CD4-positive, alpha-beta T cell (primary cell): Measurements from ENCODE around the gene CHCHD4. TPM values are rescaled to one million over a fixed set of nuclear protein-coding genes. Genes with fewer than 3 reads are reported as not detected.

ENCODE experiments used
- ATAC-seq: fragments of 200-7000 bp; cut with Tn5 transposase; one replicate; pipeline ENCODE4 v1.10.0; 2022; ENCODE audit warnings: mild to moderate bottlenecking; ENCODE audit not compliant: poor library complexity
- CTCF ChIA-PET: fragments of 350-600 bp; sonication (Branson Sonifier 250); formaldehyde crosslinking; loops from one replicate; lab custom pipeline; 2021; ENCODE audit warnings: antibody characterized with exemption, inconsistent platforms; lab: Charles Lee
- POLR2A ChIA-PET: fragments of 350-600 bp; sonication (Branson Sonifier 250); formaldehyde crosslinking; loops from one replicate; lab custom pipeline; 2021; ENCODE audit warnings: antibody characterized with exemption, inconsistent platforms; lab: Charles Lee
- DNase-seq, 14 experiments: peaks; one replicate each; pipeline ENCODE4 v3.0.0-alpha.2; 2013 to 2020; ENCODE audit warnings: mixed read lengths in 2 of 14
- H3K27ac ChIP-seq, 2 donors: one replicate each; pipeline versions ENCODE4 v1.5.1 to v1.7.0; 2013; ENCODE audit warnings: low read length in 2 of 2, low read depth in 1 of 2, mild to moderate bottlenecking in 1 of 2
- H3K27me3 ChIP-seq, 2 experiments: 1 replicate in 1 of 2; 2 replicates in 1 of 2; pipeline versions ENCODE4 v1.6.1 to v1.7.0; 2013; ENCODE audit warnings: low read length in 2 of 2, control low read depth in 1 of 2, mild to moderate bottlenecking in 1 of 2, moderate library complexity in 1 of 2; ENCODE audit not compliant: insufficient read depth in 2 of 2, control insufficient read depth in 1 of 2
- H3K36me3 ChIP-seq: one replicate; pipeline ENCODE4 v1.6.1; 2013; ENCODE audit warnings: low read length, control low read depth; ENCODE audit not compliant: insufficient read depth
- H3K4me1 ChIP-seq: one replicate; pipeline ENCODE4 v1.6.1; 2013; ENCODE audit warnings: low read length, control low read depth; ENCODE audit not compliant: insufficient read depth
- H3K4me3 ChIP-seq: one replicate; pipeline ENCODE4 v1.5.1; 2013; ENCODE audit warnings: mild to moderate bottlenecking, low read length, moderate library complexity
- H3K9me3 ChIP-seq, 2 experiments: 1 replicate in 1 of 2; 2 replicates in 1 of 2; pipeline versions ENCODE4 v1.6.1 to v1.7.0; 2013; ENCODE audit warnings: low read length in 2 of 2, mild to moderate bottlenecking in 2 of 2, control low read depth in 1 of 2, moderate library complexity in 1 of 2; ENCODE audit not compliant: control insufficient read depth in 1 of 2, insufficient read depth in 1 of 2
- H3K27ac Mint-ChIP-seq: one replicate; pipeline ENCODE4 v1.8.0; 2020; ENCODE audit warnings: mixed read lengths
- H3K27me3 Mint-ChIP-seq: one replicate; pipeline ENCODE4 v1.8.0; 2021; ENCODE audit warnings: mixed read lengths
- H3K36me3 Mint-ChIP-seq: one replicate; pipeline ENCODE4 v1.8.0; 2021; ENCODE audit warnings: low read depth, mixed read lengths
- H3K4me1 Mint-ChIP-seq: one replicate; pipeline ENCODE4 v1.8.0; 2021; ENCODE audit warnings: low read depth, mixed read lengths
- H3K4me3 Mint-ChIP-seq: one replicate; pipeline ENCODE4 v1.8.0; 2020; ENCODE audit warnings: mild to moderate bottlenecking, mixed read lengths
- H3K9me3 Mint-ChIP-seq: one replicate; pipeline ENCODE4 v1.8.0; 2020; ENCODE audit warnings: mixed read lengths
- intact Hi-C, 2 experiments: fragments of 100-400 bp; cut with DNase I in 1 of 2; cut with micrococcal nuclease in 1 of 2; formaldehyde crosslinking; loops; one replicate each; pipeline versions ENCODE4 v1.15.1 to v1.9.0; 2023 to 2025; cut with DNase I, micrococcal nuclease
- total RNA-seq, 174 experiments: library from RNA in 2 of 174; stranded (reverse) in 2 of 174; gene quantifications; one replicate each; pipeline ENCODE4 v1.2.3 and lab custom pipeline; 2021 to 2026
- TF ChIP-seq, protein P1 (sequence below): fragments of 200-600 bp; IDR thresholded peaks from one replicate; pipeline ENCODE4 v1.8.0; 2022; ENCODE audit warnings: antibody characterized with exemption, mild to moderate bottlenecking

Gene CHCHD4
- total RNA-seq, 2 experiments from 2014 or later: 0.50 to 1.1 TPM

DNA sequence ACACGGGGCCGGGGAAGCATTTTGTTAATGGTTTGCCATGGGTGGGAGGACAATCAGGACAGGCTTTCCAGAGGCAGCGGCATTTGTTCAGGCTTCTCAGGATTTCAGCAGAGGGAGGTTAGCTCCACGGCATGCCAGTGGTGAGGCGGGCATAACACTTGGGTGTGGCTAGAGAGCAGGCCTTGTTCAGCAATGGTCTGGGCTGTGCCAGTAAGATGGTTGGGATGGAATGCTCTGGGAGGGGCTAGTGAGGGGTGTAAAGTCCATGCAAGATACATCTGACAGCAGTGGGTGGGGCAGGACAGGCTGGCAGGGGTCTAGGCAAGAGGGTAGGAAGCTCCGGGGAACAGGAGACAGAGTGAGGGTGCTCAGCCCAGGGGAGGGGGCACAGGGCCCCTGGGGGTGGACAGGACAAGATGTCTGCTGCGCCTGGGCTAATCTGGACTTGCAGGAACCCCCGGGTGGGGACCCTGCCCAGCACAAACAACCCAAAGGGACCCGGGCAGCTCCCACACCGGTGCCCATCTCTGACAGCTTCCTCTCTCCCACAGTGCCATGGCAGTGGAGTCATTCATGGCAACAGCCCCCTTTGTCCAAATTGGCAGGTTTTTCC is 8.6 kb upstream of the CHCHD4 start:
- peaks cover 92% of the 10 kb centered on the region for H3K36me3 ChIP-seq
- no peaks in the 10 kb centered on the region for H3K27me3 Mint-ChIP-seq

DNA sequence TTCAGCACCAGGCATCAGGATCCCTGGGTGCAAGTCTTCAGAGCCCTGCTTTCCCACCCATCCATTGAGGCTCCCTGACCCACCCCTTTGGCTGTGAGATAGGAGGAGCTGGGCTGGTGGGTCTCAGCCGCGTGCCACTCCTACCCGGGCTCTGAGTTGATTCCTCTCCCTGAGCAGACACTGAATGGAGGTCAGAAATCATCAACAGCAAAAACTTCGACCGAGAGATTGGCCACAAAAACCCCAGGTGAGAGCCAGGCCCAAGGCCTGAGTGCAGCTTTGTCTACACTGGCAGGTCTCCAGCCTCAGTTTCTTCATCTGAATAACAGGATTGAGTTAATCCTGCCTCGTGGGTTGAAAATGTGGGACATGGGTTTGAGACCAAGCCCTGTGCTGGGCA is 8.0 kb upstream of the CHCHD4 start:
- POLR2A ChIA-PET: interaction anchor here (0.7 to 0.8 kb wide), 2 partner anchors 8 to 10 kb away, joined by 3 to 4 read pairs; partner anchors contain the start of gene TMEM43
- TF ChIP-seq, protein P1, sequence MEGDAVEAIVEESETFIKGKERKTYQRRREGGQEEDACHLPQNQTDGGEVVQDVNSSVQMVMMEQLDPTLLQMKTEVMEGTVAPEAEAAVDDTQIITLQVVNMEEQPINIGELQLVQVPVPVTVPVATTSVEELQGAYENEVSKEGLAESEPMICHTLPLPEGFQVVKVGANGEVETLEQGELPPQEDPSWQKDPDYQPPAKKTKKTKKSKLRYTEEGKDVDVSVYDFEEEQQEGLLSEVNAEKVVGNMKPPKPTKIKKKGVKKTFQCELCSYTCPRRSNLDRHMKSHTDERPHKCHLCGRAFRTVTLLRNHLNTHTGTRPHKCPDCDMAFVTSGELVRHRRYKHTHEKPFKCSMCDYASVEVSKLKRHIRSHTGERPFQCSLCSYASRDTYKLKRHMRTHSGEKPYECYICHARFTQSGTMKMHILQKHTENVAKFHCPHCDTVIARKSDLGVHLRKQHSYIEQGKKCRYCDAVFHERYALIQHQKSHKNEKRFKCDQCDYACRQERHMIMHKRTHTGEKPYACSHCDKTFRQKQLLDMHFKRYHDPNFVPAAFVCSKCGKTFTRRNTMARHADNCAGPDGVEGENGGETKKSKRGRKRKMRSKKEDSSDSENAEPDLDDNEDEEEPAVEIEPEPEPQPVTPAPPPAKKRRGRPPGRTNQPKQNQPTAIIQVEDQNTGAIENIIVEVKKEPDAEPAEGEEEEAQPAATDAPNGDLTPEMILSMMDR: no peak
- H3K4me1 ChIP-seq: peaks cover 8% of the 10 kb centered on the region
- no peaks in the 10 kb centered on the region for H3K9me3 ChIP-seq
- CTCF ChIA-PET: no interaction called here
- no peaks in the 10 kb centered on the region for H3K27me3 Mint-ChIP-seq
- H3K4me1 Mint-ChIP-seq: peaks cover 11% of the 10 kb centered on the region
- H3K9me3 Mint-ChIP-seq: no peaks in the 10 kb centered on the region
- ATAC-seq (no peak), DNase-seq (no peak)
- intact Hi-C loops: no loop called here
- peaks cover 96% of the 10 kb centered on the region for H3K36me3 Mint-ChIP-seq
- H3K4me3 Mint-ChIP-seq: no peak overlapping the region
- no peaks in the 10 kb centered on the region for H3K27me3 ChIP-seq
- H3K36me3 ChIP-seq: peaks cover 97% of the 10 kb centered on the region
- H3K4me3 ChIP-seq: no peak overlapping the region
- no peak overlapping the region for H3K27ac ChIP-seq
- no peak overlapping the region for H3K27ac Mint-ChIP-seq

More for the DNA sequence above, 8.6 kb upstream of the CHCHD4 start:
- TF ChIP-seq, protein P1: no peak
- Histone ChIP-seq H3K27ac (no peak overlapping the region), H3K4me1 (peaks cover 2% of the 10 kb centered on the region), H3K27me3 (no peaks in the 10 kb centered on the region), H3K9me3 (no peaks in the 10 kb centered on the region), H3K4me3 (no peak overlapping the region)
- H3K36me3 Mint-ChIP-seq: peaks cover 96% of the 10 kb centered on the region
- peaks cover 6% of the 10 kb centered on the region for H3K4me1 Mint-ChIP-seq
- no peaks in the 10 kb centered on the region for H3K9me3 Mint-ChIP-seq
- H3K27ac Mint-ChIP-seq: peak overlapping the region; percentile 33
- no peak overlapping the region for H3K4me3 Mint-ChIP-seq
- ATAC-seq (no peak), DNase-seq (no peak)
- CTCF ChIA-PET: no interaction called here
- POLR2A ChIA-PET: interaction anchor here (0.7 to 1.5 kb wide), 4 partner anchors 8 to 10 kb away, joined by 3 to 6 read pairs (median 4); partner anchors contain the start of genes CHCHD4 and TMEM43
- intact Hi-C loops: no loop called here

DNA sequence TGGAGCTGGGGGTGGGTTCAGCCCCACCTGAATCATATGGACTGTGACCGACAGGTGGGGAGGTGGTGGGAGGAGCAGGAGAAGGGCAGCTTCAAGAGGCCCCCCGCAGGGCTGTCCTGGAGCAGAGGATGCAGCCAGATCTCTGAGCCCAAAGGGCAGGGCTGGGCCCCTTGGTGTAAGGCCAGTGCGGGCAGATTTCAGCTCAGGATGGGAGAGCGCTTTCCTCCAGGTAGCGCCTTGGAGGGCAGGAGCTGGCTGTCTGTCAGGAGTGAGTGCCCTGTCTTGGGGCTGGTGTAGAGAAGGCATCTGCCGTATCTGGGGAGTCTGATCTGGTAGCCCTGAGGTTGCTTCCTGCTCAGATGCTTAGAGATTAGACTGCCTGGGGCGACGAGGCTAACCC is 7.5 kb upstream of the CHCHD4 start:
- Mint-ChIP-seq H3K9me3 (no peaks in the 10 kb centered on the region), H3K4me3 (no peak overlapping the region), H3K27ac (no peak overlapping the region), H3K27me3 (no peaks in the 10 kb centered on the region), H3K36me3 (peaks cover 93% of the 10 kb centered on the region), H3K4me1 (peaks cover 17% of the 10 kb centered on the region)
- TF ChIP-seq, protein P1: no peak
- POLR2A ChIA-PET: interaction anchor here (1.2 kb wide), 1 partner anchor 10 kb away, joined by 4 read pairs; no protein-coding TSS in a partner anchor
- Histone ChIP-seq H3K4me1 (peaks cover 14% of the 10 kb centered on the region), H3K4me3 (no peak overlapping the region), H3K27ac (no peak overlapping the region), H3K9me3 (no peaks in the 10 kb centered on the region), H3K36me3 (peaks cover 95% of the 10 kb centered on the region), H3K27me3 (no peaks in the 10 kb centered on the region)
- CTCF ChIA-PET: no interaction called here
- DNase-seq: no peak
- no peak for ATAC-seq
- intact Hi-C loops: no loop called here
